Testis (tissue), 2 donors: ENCODE data around the gene TMEM38B.

Experiments
- POLR2A ChIP-seq: fragments of 450-650 bp; IDR thresholded peaks from one replicate; pipeline ENCODE4 v1.6.1; 2017; ENCODE audit warnings: antibody characterized with exemption, mild to moderate bottlenecking, moderate library complexity
- TF ChIP-seq, protein P1 (sequence below), 3 experiments: fragments of 450-650 bp in 2 of 3; fragments of 200-600 bp in 1 of 3; sonication (generic) in 1 of 3; IDR thresholded peaks; one replicate each; pipeline ENCODE4 v1.5.1; 2016 to 2019; ENCODE audit warnings: antibody characterized with exemption in 3 of 3, mild to moderate bottlenecking in 2 of 3, moderate library complexity in 1 of 3

DNA sequence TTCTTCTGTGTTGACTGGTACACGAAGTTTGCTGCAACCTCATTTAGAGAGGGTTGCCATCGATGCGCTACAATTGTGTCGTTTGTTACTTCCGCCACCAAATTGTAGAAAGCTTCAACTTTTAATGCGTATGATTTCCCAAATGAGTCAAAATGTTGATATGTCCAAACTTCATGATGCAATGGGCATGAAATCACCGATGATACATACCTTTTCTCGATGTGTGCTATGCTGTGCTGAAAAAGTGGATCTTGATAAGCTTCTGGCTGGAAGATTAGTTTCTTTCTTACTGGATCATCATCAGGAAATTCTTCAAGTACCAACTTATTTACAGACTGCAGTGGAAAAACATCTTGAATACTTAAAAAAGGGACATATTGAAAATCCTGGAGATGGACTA, 65.7 kb downstream of the TMEM38B start:
- TF ChIP-seq, protein P1, sequence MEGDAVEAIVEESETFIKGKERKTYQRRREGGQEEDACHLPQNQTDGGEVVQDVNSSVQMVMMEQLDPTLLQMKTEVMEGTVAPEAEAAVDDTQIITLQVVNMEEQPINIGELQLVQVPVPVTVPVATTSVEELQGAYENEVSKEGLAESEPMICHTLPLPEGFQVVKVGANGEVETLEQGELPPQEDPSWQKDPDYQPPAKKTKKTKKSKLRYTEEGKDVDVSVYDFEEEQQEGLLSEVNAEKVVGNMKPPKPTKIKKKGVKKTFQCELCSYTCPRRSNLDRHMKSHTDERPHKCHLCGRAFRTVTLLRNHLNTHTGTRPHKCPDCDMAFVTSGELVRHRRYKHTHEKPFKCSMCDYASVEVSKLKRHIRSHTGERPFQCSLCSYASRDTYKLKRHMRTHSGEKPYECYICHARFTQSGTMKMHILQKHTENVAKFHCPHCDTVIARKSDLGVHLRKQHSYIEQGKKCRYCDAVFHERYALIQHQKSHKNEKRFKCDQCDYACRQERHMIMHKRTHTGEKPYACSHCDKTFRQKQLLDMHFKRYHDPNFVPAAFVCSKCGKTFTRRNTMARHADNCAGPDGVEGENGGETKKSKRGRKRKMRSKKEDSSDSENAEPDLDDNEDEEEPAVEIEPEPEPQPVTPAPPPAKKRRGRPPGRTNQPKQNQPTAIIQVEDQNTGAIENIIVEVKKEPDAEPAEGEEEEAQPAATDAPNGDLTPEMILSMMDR (IDR thresholded peaks at IDR 0.05) = no peak
- TF ChIP-seq POLR2A = no peak
